HK-2 (cell line): ENCODE measurements around the gene PANK2.
"Not testable (repeated sequence)": the region's sequence is repeated elsewhere in the genome, so short reads cannot be mapped to it uniquely, and the experiment has no call there.

Experiments
- DNase-seq: peaks from one replicate; pipeline ENCODE4 v3.0.0-alpha.2; 2018; ENCODE audit not compliant: unreplicated experiment

PANK2 gene

DNA sequence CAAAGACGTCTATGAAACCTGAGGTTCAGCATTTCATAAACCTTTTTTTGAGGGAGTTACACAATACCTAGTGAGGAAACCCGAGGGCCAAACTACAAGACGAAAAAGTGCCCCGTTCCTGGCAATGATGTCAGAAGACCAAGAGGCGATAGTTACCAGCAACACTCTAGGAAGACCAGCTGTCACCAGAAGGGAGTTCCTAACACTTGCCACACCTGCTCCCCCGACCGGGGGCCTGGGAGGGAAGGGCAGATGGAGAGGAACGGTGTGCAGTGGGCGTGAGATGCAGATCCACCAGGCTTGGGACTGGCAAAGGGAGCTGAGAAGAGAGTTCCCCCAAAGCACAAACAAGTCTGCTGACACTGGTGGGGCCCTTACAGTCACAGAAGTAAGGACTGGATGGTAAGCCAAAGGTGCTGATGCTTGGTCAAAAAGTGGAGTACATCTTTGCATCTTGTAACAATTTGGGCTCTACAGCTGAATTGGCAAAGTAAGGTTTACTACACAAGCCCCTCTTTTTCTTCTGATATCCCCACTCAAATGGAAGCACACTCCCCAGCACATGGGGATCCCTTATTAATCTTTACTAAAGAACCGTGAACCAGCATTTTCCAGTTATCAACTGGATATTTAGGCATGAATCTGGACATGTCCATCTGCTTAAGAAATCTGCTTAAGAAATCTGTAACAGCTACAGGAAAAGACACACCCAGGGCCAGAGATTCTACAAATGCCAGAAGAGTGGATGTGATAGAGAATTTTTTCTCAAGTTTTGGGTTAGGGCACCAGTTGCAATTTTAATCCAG lies 38.5 kb downstream of the PANK2 start:
- no peak for DNase-seq

DNA sequence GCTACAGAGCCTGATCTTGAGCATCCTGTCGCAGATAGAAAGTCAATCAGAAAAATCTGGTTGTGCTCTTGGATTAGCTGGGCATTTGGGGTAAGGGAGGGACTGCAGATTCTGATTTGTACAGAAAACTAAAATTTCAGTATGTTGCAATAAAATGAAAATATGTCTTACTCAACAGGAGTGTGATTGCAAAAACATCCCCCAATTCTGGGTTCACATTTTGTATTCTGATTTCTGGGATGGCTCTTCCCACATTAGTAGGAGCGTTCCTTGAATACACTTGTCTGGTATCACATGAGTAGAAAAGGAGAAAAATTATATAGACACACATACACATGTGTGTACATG lies 40.5 kb downstream of the PANK2 start:
- no peak for DNase-seq

DNA sequence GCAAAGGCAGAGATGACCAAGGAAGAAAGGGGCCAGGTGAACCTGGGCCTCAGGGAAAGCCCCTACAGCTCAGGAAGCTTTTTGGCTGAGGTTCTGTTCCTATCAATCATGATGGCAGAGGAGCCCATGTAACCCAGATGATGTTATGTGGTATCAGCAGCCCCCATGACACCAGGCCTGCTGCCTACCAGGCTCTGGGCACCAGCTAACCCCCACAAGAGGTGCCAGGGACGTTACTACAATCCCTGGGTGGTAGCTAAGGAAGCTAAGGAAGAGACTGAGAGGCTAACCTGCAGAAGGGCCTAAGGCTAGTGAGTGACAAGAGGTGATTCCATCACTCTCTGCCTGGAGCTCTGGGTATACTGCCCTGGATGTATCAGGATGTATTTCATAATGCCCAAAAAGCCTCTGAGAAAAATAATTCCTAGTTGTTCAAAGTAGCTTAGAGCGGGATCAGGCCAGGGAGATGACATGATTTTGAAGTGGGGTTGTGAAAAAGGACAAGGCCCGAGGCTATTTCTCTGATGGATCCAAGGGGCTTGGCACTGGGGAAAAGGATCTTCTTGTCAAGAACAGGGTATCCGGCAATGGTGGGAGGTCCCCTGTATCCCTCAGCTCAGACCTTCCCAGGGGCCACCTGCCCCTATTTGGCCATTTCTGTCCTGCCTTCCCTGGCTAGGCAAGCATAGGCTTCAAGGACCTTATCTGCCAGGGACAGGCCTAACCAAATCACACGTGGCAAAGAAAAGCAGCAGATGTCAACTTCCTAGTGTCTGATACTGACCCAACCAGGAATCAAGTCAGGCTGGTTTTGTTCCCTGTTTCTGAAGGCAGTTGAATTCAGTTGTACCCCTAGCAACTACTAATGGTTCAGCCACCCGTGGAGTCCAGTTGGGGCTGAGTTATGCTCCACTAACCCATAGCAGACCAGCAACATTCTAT lies 41.3 kb downstream of the PANK2 start:
- no peak for DNase-seq

DNA sequence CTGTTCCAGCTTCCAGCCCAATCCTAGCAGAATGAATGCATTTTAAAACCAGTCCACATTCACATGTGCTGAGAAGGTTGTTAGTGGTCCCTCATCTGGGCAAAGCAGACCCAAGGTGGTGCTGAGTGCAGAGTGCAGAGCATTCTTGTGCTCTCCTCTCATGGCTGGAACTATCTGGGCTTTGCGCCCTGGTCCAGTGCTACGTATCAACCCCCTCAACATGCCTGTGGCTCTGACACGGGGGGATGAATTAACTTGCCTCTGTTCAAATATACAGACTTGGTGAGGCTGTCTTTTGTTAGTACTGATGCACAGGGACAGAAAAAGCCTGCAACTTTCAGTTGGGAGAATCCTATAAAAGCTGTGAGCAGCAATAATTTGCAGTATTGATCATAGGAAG lies 42.5 kb downstream of the PANK2 start:
- DNase-seq: no peak

DNA sequence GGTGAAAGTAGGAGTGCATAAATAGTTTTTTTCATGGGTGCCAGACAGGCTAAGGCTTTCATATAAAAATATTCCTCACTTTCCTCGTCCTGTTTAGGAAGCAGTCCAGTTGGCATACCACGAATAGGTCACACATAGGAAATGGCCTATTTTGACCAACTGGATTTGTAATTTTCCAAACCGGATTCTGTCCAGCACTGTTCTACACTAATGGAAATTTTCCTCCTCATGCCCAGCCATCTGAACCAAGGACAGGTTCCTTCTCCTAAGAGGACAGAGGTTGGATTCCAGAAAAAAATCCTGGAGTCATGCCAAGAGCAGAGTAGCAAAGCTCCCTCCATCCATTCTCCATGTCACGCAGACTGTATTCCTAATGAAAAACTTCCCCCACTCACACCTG lies 43.1 kb downstream of the PANK2 start:
- no peak for DNase-seq

DNA sequence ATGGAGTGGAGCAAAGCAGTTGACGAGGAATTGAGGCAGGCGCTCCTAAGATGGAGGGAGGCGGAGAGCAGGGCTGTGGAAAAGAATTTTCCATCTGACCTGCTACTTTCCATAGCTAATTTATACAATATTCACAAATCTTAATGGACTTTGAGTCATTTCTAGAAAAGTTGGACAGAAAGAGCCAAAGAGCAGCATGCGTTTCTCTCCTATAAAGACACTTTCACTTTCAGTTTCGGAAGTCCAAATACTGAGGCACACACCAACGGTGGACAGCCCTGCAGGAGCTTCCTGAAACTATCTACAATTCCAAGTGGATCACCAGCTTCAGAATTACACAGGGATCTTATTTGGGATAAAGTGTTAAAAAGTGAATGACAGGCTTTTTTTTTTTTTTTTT lies 43.5 kb downstream of the PANK2 start:
- no peak for DNase-seq

DNA sequence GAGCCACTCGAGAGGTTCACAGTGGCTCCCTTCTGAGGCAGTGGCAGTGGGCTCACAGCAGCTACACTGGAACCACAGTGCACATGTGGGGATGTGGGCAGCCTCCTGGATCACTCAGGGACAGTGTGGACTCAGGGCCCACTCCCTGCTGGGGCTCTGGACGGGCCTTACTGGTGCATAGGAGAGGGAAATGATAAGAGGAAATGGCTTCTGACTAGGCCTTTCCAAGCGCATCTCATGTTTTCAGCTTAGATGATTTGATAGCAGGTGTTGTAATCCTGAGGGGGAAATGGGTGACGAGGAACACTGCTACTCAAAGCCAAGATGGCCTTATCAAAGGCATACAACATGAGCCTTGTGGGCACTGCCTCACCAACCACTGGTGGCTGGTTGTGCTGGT lies 44.0 kb downstream of the PANK2 start:
- no peak for DNase-seq

DNA sequence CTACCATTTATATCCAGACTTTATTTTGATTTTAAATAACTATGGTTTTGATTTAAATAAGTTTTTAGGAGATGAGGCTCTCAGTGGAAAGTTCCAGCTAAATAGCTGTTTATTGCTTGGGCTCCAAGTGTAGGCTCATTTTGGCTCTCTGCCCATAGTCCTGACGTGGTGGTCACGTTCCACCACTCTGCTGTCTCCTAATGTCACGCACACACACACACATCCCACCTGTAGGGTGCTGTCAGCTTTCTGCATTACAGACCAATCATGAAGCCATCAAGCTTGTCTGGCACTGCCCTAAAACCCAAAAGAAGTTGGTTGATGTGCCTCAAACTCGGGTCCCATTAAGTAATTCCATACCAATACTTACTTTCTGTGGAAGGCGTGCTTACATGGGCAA lies 45.4 kb downstream of the PANK2 start:
- DNase-seq: no peak

DNA sequence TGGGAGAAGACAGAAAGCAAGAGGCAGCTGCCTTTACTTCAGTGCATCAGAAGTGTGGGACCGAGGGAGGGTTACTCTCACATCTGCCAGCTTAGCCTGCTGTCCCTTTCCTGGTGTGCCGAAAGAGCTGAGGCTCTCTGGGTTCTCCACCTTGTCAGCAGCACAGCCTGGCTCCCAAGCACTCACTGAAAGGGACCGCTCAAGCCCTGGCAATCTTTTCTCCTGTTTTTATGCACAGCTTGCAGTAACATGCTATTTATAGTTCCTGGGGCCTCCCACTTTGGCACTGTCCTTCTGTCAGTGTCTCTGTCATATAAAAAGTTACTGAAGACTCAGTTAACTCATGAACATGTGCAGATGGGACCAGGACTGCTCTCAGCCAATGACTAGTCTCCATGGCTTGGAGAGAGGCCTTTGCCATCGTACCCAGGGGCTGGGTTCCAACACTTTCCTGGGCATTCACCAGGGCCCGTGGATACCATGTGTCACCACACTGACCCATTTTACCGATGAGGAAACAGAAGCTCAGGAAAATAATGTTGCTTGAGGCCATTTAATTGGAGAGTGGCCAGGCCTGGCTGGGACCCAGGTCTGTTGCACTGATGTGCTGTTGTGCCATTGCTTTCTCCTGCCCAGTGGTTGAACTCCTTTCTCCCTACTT lies 46.2 kb downstream of the PANK2 start:
- DNase-seq: no peak

DNA sequence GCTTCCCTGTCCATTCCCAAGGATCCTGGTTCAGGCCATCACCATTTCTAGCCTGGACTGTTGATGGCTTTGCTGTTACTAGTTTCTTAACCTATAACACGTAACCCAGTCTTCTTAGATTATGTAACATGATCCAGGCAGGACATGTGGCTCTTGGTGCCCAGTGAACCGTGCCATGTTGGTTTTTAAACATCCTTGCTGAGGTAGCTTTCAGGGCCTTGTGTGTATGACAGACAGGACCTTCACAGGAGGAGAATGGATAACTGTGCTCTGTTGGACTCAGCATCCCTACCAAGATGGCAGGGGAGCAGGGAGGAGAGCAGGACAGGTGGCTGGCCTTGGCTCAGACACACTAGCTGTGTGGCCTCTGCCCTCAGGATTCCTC lies 46.8 kb downstream of the PANK2 start:
- no peak for DNase-seq

DNA sequence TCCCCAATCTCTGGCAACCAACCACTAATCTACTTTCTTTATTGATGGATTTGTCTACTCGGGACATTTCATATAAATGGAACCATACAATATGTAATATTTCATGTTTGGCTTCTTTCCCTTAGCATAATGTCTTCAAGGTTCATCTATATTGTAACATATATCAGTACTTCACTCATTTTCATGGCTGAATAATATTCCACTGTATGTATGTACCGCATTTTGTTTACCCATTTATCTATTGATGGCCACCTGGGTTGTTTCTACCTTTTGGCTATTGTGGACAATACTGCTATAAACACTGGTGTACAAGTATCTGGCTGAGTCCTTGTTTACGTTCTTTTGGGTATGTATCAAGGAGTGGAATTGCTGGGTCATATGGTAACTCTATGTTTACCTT lies 48.4 kb downstream of the PANK2 start:
- no peak for DNase-seq

DNA sequence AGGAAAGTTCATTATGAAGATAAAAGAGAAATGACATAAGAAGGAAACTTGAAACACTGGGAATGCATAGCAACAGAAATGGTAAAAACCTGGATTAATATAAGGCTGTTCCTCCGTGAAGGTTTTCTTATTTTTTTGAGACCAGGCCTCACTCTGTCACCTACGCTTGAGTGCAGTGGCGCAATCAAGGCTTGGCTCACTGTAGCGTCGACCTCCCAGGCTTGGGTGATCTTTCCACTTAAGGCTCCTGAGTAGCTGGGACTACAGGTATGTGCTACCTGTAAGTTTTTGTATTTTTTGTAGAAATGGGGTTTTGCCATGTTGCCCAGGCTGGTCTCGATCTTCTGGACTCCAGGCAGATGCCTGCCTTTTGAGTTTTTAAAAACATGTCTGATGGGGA lies 51.7 kb downstream of the PANK2 start:
- DNase-seq: no peak

DNA sequence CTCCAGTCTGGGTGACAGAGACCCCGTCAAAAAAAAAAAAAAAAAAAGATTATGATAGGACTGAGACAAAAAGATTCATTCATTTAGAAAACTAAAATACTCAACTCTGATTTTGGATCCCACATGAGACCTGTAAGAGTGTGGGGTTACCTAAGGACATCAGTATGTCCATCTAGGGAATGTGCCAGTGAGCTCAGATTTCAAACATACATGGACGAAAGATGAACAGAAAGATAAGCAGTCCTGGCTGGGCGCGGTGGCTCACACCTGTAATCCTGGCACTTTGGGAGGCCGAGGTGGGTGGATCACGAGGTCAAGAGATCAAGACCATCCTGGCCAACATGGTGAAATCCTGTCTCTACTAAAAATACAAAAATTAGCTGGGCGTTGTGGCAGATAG lies 57.5 kb downstream of the PANK2 start:
- not testable (repeated sequence) for DNase-seq

DNA sequence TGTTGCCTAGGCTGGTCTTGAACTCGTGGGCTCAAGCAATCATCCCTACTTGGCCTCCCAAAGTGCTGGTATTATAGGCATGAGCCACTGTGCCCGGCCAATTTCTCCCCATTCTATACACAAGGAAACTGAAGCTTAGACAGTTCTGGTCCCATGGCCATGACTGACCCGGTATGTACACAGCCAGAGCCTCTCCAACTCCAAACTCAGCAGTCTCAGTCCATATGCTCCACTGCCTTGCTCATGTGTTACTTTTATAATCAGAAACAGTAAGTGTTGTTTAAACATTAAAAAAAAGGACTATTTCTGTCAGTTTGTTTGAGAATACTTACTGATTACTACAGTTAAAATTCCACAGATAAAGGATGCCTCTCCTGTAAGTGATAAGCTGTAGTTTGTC lies 75.5 kb downstream of the PANK2 start:
- no peak for DNase-seq

DNA sequence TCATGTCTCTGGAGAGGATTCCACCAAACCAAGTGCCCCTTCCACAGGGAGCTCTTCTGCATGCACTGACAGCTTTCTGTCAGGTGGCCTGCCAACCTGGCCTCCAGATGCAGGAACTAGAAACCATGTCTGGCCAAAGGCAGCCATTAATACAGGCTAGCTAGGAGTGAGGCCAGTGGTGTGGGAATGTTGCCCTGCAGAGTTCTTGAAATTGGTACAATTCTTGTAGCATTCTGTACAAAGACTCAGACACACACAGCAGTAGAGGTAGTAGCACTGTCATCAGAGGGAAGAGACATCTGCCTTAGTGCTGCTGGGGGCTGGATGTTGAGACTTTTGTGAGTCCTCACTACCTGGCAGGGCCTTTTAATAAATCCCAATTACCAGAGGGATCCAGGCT lies 77.4 kb downstream of the PANK2 start:
- no peak for DNase-seq

DNA sequence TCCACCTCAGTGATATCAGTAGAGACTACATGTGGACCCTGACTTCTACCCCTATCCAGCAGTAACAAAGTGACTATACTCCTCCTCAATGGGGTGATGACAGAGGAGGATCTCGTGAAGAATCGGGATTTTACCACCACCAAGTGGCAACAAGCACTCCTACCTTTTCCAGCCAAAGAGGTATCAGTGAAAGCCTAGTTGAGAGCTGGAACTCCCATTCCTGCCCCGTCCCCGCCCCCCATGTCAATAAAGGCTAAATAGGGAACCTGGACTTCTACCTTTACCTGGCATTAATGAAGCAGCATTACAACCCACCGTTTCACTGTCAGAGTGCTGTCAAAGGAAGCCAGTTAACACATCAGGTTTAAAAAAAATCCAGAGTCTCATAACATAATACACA lies 80.8 kb downstream of the PANK2 start:
- no peak for DNase-seq

DNA sequence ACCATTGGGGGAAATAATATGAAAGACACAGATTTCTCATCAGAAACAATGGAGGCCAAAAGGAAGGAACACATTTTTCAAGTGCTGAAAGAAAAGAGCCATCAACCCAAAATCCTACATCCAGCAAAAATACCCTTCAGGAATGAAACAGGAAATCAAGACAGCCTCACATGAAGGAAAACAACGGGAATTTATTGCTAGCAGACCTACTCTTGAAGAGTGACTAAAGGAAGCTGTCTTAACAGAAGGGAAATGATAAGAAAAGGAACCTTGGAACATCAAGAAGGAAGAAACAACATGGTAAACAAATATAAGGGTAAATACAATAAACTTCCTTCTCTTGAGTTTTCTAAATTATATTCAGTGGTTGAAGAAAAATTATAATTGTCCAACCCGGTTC lies 82.0 kb downstream of the PANK2 start:
- DNase-seq: no peak

DNA sequence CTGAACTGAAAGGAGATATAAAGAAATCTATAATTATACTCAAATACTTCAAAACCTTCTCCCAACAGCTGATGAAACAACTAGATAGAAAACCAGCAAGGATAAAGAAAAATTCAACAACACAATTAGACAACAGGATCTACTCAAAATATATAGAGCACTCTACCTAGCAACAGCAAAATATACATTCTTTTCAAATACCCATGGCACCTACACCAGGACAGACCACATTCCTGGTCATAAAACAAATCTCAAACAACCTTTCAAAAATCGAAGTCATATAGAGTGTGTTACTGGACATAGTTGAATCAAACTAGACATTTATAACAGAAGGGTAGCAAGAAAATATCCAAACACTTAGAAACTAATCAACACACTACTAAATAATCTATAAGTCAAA lies 83.0 kb downstream of the PANK2 start:
- DNase-seq: no peak

DNA sequence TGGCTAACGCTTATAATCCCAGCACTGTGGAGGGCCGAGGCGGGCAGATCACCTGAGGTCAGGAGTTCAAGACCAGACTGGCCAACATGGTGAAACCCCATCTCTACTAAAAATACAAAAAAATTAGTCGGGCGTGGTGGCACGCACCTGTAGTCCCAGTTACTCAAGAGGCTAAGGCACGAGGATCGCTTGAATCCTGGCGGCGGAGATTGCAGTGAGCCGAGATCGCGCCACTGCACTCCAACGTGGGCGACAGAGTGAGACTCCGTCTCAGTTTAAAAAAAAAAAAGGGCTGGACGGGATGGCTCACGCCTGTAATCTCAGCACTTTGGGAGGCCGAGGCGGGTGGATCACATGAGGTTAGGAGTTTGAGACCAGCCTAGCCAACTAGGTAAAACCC lies 83.4 kb downstream of the PANK2 start:
- not testable (repeated sequence) for DNase-seq

DNA sequence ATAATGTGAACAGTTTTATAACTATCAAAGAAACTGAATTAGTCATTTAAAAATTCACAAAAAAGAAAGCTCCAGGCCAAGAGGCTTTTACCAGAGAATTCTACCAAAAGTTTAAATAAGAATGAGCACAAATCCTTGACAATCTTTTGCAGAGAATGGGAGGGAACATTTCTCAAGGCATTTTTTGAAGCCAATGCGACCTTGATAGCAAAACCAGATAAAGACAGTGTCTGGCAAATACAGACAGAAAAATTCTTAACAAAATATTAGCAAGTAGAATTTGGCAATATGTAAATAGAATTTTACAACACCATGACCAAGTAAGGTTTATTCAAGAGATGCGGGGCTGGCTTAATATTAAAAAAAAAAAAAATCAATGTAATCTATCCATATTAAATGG lies 84.5 kb downstream of the PANK2 start:
- DNase-seq: no peak

DNA sequence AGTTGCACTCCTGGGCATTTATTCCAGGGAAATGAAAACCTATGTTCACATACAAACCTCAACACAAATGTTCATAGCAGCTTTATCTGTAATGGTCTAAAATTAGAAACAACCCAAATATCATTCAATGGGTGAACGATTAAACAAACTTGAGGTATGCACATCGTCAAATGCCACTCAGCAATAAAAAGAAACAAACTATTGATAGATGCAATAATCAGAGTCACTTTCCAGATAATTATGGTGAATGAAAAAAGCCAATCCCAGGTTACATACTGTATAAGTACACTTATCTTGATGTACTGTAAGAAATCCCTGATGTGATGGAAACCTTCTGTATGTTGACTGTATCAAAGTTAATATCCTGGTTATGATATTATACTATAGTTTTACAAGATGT lies 87.3 kb downstream of the PANK2 start:
- no peak for DNase-seq
